Measurements from ENCODE around the gene BTBD9. TPM values are rescaled to one million over a fixed set of nuclear protein-coding genes. Genes with fewer than 3 reads are reported as not detected.

BTBD9 gene
- total RNA-seq, 1 donor from 2014 or later, result 14.8 TPM

DNA sequence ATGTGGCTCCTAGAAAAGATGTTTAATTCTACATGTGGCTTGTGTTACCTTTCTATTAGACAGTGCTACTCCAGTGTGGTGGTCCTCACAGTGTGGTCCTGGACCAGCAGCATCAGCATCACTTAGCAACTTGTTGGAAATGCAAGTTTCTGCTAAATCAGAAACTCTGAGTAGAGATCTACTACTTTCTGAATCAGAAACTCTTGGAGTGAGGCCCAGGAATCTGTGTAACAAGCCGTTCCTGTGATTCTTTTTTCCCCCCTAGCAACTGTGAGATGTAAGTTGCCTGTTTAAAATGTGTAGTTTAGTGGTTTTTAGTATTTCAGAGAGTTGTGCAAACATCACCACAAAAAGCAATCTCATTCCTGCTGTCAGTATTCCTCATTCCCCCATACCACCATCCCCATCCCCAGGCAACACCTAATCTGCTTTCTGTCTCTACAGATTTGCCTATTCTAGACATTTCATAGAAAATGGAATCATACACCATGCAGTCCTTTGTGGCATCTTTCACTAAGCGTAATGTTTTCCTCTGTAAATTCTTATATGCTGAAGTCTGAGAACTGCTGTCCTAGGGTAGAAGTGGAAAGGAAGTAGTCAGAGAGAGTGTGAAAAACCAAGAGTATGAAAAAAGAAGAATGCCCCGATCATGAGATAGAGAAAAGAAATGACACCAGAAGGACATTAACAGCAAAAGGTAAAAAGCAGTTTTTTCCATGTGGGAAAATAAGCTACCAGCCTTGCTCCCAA lies 18.9 kb upstream of the BTBD9 start:
- Mint-ChIP-seq H3K36me3 (ENCODE audit: low read depth) (peaks cover 8% of the 10 kb centered on the region), H3K4me3 (ENCODE audit: unreplicated experiment) (no peak overlapping the region), H3K27me3 (ENCODE audit: low read depth) (no peaks in the 10 kb centered on the region), H3K27ac (ENCODE audit: unreplicated experiment) (no peak overlapping the region), H3K9me3 (ENCODE audit: low read depth) (no peaks in the 10 kb centered on the region), H3K4me1 (ENCODE audit: low read depth) (no peaks in the 10 kb centered on the region)
- no peak for DNase-seq (ENCODE audit: low spot score)
- TF ChIP-seq, protein P1, sequence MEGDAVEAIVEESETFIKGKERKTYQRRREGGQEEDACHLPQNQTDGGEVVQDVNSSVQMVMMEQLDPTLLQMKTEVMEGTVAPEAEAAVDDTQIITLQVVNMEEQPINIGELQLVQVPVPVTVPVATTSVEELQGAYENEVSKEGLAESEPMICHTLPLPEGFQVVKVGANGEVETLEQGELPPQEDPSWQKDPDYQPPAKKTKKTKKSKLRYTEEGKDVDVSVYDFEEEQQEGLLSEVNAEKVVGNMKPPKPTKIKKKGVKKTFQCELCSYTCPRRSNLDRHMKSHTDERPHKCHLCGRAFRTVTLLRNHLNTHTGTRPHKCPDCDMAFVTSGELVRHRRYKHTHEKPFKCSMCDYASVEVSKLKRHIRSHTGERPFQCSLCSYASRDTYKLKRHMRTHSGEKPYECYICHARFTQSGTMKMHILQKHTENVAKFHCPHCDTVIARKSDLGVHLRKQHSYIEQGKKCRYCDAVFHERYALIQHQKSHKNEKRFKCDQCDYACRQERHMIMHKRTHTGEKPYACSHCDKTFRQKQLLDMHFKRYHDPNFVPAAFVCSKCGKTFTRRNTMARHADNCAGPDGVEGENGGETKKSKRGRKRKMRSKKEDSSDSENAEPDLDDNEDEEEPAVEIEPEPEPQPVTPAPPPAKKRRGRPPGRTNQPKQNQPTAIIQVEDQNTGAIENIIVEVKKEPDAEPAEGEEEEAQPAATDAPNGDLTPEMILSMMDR (IDR thresholded peaks at IDR 0.05), result no peak

DNA sequence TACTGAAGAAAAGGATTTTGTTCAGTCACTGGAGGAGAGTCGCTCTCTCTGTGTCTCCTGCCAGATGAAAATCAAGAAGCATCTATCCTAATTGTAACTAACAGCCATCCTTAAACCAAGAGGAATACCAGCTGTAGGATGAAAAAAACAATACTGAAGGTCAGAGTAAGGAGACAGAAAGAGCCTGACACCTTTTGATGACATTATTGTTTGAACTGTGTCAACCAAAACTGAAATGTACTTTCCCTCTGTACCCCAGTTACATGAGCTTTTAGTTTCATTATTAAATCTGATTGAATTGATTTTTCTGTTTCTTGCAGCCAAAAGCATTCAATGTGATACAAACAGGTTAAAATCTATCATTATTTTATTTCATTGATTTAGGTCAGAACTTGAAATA lies 17.2 kb upstream of the BTBD9 start:
- H3K27ac Mint-ChIP-seq (ENCODE audit: unreplicated experiment), result no peak overlapping the region
- TF ChIP-seq, protein P1 (IDR thresholded peaks at IDR 0.05), result no peak
- H3K9me3 Mint-ChIP-seq (ENCODE audit: low read depth), result no peaks in the 10 kb centered on the region
- no peaks in the 10 kb centered on the region for H3K27me3 Mint-ChIP-seq (ENCODE audit: low read depth)
- H3K4me1 Mint-ChIP-seq (ENCODE audit: low read depth), result no peaks in the 10 kb centered on the region
- peaks cover 8% of the 10 kb centered on the region for H3K36me3 Mint-ChIP-seq (ENCODE audit: low read depth)
- no peak overlapping the region for H3K4me3 Mint-ChIP-seq (ENCODE audit: unreplicated experiment)
- DNase-seq (ENCODE audit: low spot score), result no peak

DNA sequence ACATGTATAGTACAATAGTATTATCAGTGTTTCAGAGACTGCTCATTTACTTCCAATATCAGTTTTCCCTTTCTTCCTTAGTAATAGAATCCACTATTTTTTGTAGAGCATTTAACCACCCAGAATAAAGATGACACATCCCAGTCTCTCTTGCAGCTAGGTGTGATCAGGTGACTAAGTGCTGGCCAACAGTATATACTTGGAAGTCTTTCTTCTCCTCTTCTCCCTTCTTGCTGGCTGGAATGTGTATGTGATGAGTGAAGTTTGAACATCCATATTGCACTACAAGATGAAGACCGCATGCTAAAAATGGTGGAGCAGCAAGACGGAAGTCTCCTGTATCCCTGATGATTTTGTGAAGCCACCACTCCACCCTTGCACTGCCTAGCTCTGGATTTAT lies 14.5 kb upstream of the BTBD9 start:
- Mint-ChIP-seq H3K27ac (ENCODE audit: unreplicated experiment) (no peak overlapping the region), H3K9me3 (ENCODE audit: low read depth) (peaks cover 5% of the 10 kb centered on the region), H3K4me3 (ENCODE audit: unreplicated experiment) (no peak overlapping the region), H3K36me3 (ENCODE audit: low read depth) (peaks cover 7% of the 10 kb centered on the region), H3K4me1 (ENCODE audit: low read depth) (no peaks in the 10 kb centered on the region), H3K27me3 (ENCODE audit: low read depth) (no peaks in the 10 kb centered on the region)
- DNase-seq (ENCODE audit: low spot score), result no peak
- TF ChIP-seq, protein P1 (IDR thresholded peaks at IDR 0.05), result no peak

DNA sequence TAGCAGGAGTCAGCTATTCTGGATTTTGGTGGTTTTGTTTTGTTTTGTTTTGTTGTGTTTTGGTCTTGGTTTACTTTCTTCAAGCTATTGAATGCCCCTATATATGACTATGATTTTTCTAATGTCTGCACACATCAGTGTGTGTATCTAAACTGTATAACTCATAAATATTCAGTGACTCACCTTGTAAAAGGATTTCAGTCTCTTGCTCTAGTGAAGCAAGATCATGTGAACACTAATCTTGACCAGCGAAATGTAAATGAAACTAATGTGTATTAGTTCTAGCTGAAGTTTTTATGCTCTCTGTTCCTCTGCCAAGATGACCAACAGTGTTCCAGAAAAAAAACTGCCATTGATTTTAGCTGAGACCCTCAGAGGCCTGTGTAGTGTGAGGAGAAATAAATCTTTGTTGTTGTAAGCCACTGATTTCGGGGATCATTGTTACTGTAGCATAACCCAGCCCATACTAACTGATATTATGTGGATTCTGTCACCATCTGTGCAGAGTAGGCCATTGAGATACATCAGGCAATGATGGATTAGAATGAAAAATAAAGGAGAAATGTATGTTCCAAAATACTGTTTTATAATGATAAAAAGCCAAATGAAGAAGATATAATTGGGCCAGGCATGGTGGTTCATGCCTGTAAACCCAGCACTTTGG lies 11.5 kb upstream of the BTBD9 start:
- H3K36me3 Mint-ChIP-seq (ENCODE audit: low read depth), result peaks cover 4% of the 10 kb centered on the region
- TF ChIP-seq, protein P1 (IDR thresholded peaks at IDR 0.05), result no peak
- no peaks in the 10 kb centered on the region for H3K27me3 Mint-ChIP-seq (ENCODE audit: low read depth)
- no peak overlapping the region for H3K4me3 Mint-ChIP-seq (ENCODE audit: unreplicated experiment)
- no peak for DNase-seq (ENCODE audit: low spot score)
- peaks cover 5% of the 10 kb centered on the region for H3K9me3 Mint-ChIP-seq (ENCODE audit: low read depth)
- no peak overlapping the region for H3K27ac Mint-ChIP-seq (ENCODE audit: unreplicated experiment)
- peaks cover 3% of the 10 kb centered on the region for H3K4me1 Mint-ChIP-seq (ENCODE audit: low read depth)

DNA sequence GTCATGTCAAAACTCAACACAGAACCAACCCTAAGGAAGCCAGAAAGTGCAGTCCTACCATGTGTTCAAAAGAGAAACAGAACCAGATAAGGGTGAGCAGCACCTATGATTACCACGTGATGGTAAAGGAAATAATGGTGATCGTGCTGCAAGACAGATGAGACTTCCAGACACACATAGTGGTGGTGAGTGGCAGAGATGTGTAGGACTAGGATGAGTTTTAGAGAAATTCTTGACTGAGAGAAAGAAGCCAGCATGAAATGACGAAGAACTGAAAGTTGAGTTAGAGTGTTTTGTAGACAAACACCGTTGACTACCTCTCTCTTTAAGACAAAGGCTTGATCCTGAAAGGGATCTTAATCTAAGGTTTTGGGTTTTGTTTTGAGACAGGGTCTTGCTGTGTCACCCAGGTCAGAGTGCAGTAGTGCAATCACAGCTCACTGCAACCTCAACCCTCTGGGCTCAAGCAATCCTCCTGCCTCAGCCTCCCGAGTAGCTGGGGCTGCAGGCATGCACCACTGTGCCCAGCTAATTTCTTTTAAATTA lies 10.6 kb upstream of the BTBD9 start:
- TF ChIP-seq, protein P1 (IDR thresholded peaks at IDR 0.05), result no peak
- H3K4me3 Mint-ChIP-seq (ENCODE audit: unreplicated experiment), result no peak overlapping the region
- H3K36me3 Mint-ChIP-seq (ENCODE audit: low read depth), result peaks cover 4% of the 10 kb centered on the region
- peaks cover 5% of the 10 kb centered on the region for H3K9me3 Mint-ChIP-seq (ENCODE audit: low read depth)
- no peak overlapping the region for H3K27ac Mint-ChIP-seq (ENCODE audit: unreplicated experiment)
- peaks cover 6% of the 10 kb centered on the region for H3K4me1 Mint-ChIP-seq (ENCODE audit: low read depth)
- DNase-seq (ENCODE audit: low spot score), result no peak
- no peaks in the 10 kb centered on the region for H3K27me3 Mint-ChIP-seq (ENCODE audit: low read depth)

Data from chondrocyte (in vitro differentiated cells).